Activated naive CD4-positive, alpha-beta T cell treated with anti-CD3 and anti-CD28 coated beads, Interleukin-2, amount 50 U/mL, for 72 hours (primary cell): ENCODE results near the gene NT5C1B. TPM values are rescaled to one million over a fixed set of nuclear protein-coding genes. Genes with fewer than 3 reads are reported as not detected.
"Not testable (repeated sequence)": the region's sequence is repeated elsewhere in the genome, so short reads cannot be mapped to it uniquely, and the experiment has no call there.

Experiments used
- ATAC-seq, 2 donors: fragments of 150-1000 bp; cut with Tn5 transposase; 2 replicates each; pipeline ENCODE4 v1.10.0; 2021; ENCODE audit warnings: mild to moderate bottlenecking in 2 of 2, moderate library complexity in 2 of 2
- DNase-seq, 2 donors: peaks; one replicate each; pipeline ENCODE4 v3.0.0; 2021 to 2022; ENCODE audit warnings: low spot score in 2 of 2
- H3K27ac Mint-ChIP-seq, 2 donors: one replicate each; pipeline ENCODE4 v1.8.0; 2022; ENCODE audit warnings: mild to moderate bottlenecking in 2 of 2, mixed read lengths in 2 of 2
- H3K36me3 Mint-ChIP-seq, 2 donors: one replicate each; pipeline ENCODE4 v1.8.0; 2022; ENCODE audit warnings: mixed read lengths in 2 of 2
- H3K9me3 Mint-ChIP-seq, 2 donors: one replicate each; pipeline ENCODE4 v1.8.0; 2022; ENCODE audit warnings: mixed read lengths in 2 of 2
- total RNA-seq, 2 donors: library from RNA; stranded (reverse); gene quantifications; one replicate each; pipeline ENCODE4 v1.2.3, GENCODE V29; 2022

The NT5C1B gene
- total RNA-seq, result not detected

- DNase-seq (no peak), ATAC-seq (no peak)
- peaks cover 16 to 27% of the 10 kb centered on the region in 2 donors for H3K36me3 Mint-ChIP-seq
- H3K9me3 Mint-ChIP-seq, result peaks cover 5 to 7% of the 10 kb centered on the region in 2 donors
- no peak within 1 kb of the TSS for H3K27ac Mint-ChIP-seq
Measured at GRCh38 chr2:18589354-18589753, at the start of gene NT5C1B. TSS of gene NT5C1B (minus strand) at chr2:18589569. CDS start at chr2:18589468, 101 bp downstream.

DNA sequence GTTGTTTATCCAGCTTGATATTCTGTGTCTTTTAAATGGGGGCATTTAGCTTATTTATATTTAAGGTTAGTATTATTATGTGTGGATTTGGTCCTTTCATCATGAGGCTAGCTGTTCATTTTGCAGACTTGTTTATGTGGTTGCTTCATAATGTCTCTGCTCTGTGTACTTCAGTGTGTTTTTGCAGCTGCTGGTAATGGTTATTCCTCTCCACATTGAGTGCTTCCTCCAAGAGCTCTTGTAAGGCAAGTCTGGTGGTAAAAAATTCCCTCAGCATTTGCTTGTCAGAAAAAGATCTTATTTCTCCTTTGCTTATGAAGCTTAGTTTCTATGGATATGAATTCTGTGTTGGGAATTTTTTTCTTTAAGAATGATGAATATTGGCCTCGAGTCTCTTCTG lies 47.8 kb upstream of the NT5C1B start:
- DNase-seq (no peak), ATAC-seq (no peak)
- Mint-ChIP-seq H3K27ac (no peak overlapping the region), H3K36me3 (peaks cover 22 to 47% of the 10 kb centered on the region in 2 donors), H3K9me3 (peaks cover 20 to 24% of the 10 kb centered on the region in 2 donors)

DNA sequence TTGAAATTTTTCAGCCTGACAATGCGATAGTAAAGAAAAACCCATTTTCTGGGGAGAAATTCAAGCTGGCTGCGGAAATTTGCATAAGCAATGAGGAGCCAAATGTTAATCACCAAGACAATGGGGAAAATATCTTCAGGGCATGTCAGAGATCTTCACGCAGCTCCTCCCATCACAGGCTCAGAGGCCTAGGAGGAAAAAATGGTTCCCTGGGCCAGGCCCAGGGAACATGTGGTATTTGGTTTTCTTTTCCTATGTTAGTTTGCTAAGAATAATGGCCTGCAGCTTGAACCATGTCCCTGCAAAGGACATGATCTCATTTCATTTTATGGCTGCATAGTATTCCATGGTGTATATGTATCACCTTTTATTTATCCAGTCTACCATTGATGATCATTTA lies 43.3 kb upstream of the NT5C1B start:
- Mint-ChIP-seq H3K9me3 (peaks cover 38 to 39% of the 10 kb centered on the region in 2 donors), H3K36me3 (peaks cover 35 to 57% of the 10 kb centered on the region in 2 donors)
- ATAC-seq, H3K27ac Mint-ChIP-seq, DNase-seq: not testable (repeated sequence)

DNA sequence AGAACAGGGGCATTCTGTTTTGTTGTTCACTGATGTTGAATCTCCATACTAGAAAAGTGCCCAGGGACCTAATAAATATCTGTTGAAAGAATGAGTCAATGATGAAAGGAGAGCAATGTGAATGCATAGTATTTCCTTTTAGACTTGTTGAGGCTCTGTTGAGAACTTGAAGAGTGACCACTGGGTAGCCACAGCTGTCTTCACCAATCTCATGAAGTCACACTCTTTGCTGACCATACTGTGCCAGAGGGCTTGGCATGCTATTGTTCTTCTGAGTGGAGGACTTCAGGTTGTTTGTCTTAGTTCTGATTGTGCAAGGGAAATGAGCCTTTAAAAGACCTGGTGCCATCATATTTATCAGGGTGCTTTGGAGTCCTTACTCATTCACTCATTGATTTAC lies 41.6 kb upstream of the NT5C1B start:
- Mint-ChIP-seq H3K36me3 (peaks cover 22 to 41% of the 10 kb centered on the region in 2 donors), H3K27ac (no peak overlapping the region), H3K9me3 (peaks cover 27 to 28% of the 10 kb centered on the region in 2 donors)
- DNase-seq (no peak), ATAC-seq (no peak)

- H3K36me3 Mint-ChIP-seq, result peaks cover 21 to 39% of the 10 kb centered on the region in 2 donors
- DNase-seq, result no peak
- no peak overlapping the region for H3K27ac Mint-ChIP-seq
- no peak for ATAC-seq
- peaks cover 26 to 27% of the 10 kb centered on the region in 2 donors for H3K9me3 Mint-ChIP-seq
Measured at GRCh38 chr2:18630541-18630940, 41.2 kb upstream of the NT5C1B start.

DNA sequence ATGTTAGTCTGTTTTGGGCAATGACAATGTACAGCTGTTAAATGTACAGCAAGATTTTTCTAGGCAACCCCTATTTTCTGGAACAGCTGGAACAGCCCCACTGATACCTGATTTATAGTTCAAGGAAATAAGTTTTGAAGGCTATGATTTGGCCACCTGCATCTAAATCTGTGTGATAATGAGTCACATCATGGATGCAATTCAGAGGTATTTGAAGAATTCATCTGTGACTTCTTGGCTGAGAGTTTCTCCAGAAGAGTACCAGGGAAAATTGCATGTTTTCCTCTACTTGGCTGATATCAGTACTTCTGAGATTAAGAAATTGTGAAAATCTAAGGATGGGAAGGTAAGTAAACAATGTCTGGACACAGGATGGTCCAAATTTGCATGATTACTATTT lies 40.7 kb upstream of the NT5C1B start:
- Mint-ChIP-seq H3K36me3 (peaks cover 21 to 36% of the 10 kb centered on the region in 2 donors), H3K27ac (no peak overlapping the region), H3K9me3 (peaks cover 23% of the 10 kb centered on the region in 2 donors)
- ATAC-seq (no peak), DNase-seq (no peak)

DNA sequence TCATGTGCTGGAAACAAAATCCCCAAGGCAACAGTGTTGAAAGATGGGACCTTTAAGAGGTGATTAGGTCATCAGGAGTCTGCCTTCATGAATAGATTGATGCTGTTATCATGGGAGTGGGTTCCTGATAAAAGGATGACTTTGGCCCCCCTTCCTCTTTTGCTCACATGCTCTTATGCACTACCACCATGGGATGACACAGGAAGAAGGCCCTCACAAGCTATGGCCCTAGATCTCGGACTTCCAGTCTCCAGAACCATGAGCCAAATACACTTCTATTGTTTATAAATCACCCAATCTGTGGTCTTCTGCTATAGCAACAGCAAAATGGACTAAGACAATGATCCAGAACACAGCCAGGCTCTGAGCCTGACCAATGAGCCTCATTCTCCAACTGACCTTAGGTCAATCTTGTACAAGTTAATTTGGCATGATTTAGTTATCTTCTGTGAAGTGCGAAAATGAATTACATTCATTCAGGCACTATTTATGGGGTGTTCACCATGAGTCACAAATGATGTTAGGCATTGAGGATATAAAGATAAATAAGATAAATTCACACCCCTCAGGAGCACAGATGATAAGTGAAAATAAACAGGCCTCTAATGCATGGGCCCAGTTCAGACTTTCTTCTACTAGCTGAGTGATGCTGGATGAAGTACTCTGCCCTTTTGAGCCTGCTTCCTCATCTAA lies 37.7 kb upstream of the NT5C1B start:
- no peak for ATAC-seq
- peaks cover 14 to 18% of the 10 kb centered on the region in 2 donors for H3K9me3 Mint-ChIP-seq
- no peak overlapping the region for H3K27ac Mint-ChIP-seq
- no peak for DNase-seq
- H3K36me3 Mint-ChIP-seq, result peaks cover 13 to 18% of the 10 kb centered on the region in 2 donors

DNA sequence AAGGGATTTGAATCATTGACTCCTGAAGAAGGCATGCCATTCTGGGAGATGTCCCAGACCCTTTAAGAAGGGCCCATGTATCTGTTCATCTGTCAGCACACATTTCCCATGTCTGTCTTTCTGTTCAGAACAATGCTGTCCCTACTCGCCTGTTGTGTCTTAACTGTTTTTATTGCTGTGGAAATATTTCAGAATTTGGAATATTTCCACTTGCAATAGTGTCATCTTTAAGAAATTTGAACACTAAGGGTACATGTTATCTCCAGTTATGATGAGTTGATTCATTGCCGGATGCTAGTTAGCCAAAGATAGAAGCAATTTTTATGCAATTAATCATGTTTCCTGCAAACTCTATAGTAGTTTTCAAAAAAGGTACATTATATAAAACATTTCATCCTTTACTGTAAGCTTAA lies 36.9 kb upstream of the NT5C1B start:
- ATAC-seq (no peak), DNase-seq (no peak)
- Mint-ChIP-seq H3K9me3 (peaks cover 8 to 12% of the 10 kb centered on the region in 2 donors), H3K36me3 (peaks cover 8 to 10% of the 10 kb centered on the region in 2 donors), H3K27ac (no peak overlapping the region)

GRCh38 chr2:18625563-18625962 lies 36.2 kb upstream of the NT5C1B start:
- ATAC-seq (no peak), DNase-seq (no peak)
- Mint-ChIP-seq H3K36me3 (peaks cover 1 to 3% of the 10 kb centered on the region in 2 donors), H3K27ac (no peak overlapping the region), H3K9me3 (peaks cover 1 to 5% of the 10 kb centered on the region in 2 donors)

DNA sequence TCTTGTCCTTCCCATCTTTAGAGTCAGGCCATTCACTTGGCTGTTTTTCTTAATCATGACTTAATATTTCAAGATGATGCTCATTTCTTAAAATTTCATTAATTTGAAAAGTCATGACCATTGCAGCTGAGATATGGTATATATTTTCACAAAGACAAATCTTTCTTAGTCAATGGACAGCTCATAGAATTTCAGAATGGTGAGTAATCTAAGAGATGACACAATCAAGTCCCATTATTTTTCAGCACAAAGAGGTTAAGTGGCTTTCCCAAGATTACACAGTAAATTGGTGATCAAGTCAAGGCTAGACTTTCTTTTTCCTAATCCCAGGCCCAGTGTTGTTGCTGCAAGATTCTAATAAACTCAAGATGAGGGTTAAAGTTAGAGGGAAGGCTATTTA lies 34.4 kb upstream of the NT5C1B start:
- Mint-ChIP-seq H3K9me3 (peaks cover 0 to 4% of the 10 kb centered on the region in 2 donors), H3K27ac (no peak overlapping the region), H3K36me3 (peaks cover 0 to 6% of the 10 kb centered on the region in 2 donors)
- DNase-seq, result no peak
- ATAC-seq, result no peak

GRCh38 chr2:18620867-18621632 lies 31.7 kb upstream of the NT5C1B start:
- ATAC-seq (no peak), DNase-seq (no peak)
- H3K9me3 Mint-ChIP-seq, result peaks cover 0 to 4% of the 10 kb centered on the region in 2 donors
- peaks cover 0 to 11% of the 10 kb centered on the region in 2 donors for H3K36me3 Mint-ChIP-seq
- H3K27ac Mint-ChIP-seq, result no peak overlapping the region

DNA sequence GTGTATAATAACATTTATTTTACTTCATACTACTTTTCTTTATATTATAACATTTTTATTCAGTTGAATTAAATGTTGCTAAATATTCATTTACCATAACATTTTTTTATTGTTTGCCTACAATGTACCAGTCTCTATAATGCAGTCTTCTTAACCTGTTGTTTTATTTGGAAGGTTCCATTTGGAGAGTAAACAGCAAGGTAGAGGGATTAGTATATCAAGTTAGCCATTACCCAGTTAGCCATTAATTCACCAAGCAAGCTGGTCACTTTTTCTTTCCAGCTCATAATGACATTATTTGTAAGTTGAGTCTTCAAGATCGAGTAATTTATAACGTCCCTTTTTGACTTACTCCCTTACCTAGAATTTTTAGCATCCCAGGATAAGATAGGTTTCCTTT lies 29.7 kb upstream of the NT5C1B start:
- DNase-seq (no peak), ATAC-seq (no peak)
- no peak overlapping the region for H3K27ac Mint-ChIP-seq
- peaks cover 0 to 4% of the 10 kb centered on the region in 2 donors for H3K9me3 Mint-ChIP-seq
- peaks cover 5 to 11% of the 10 kb centered on the region in 2 donors for H3K36me3 Mint-ChIP-seq

DNA sequence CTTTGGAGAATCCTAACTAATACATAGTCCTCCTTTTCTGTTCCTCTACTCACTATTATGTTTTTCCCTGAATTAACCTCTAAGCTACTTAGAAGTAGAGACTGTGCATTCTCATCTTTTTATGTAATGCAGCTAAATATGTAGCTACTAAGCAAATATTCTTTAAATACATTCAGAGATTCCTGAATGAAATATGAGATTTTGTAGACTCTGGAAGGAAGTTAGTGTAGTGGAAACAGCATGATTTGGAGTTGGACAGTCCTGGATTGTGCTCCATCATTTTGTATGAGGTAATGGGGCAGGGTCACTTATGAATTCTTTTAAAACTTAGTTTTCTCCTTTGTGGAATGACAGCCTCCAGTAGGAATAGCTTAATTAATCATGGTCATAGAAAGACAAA lies 24.7 kb upstream of the NT5C1B start:
- Mint-ChIP-seq H3K27ac (no peak overlapping the region), H3K36me3 (peaks cover 5 to 6% of the 10 kb centered on the region in 2 donors), H3K9me3 (no peaks in the 10 kb centered on the region)
- DNase-seq (no peak), ATAC-seq (no peak)

- no peak overlapping the region for H3K27ac Mint-ChIP-seq
- H3K9me3 Mint-ChIP-seq, result peaks cover 0 to 2% of the 10 kb centered on the region in 2 donors
- ATAC-seq (no peak), DNase-seq (no peak)
- peaks cover 0 to 5% of the 10 kb centered on the region in 2 donors for H3K36me3 Mint-ChIP-seq
Measured at GRCh38 chr2:18612133-18612532, 22.8 kb upstream of the NT5C1B start.

GRCh38 chr2:18611604-18612003 lies 22.2 kb upstream of the NT5C1B start:
- no peak overlapping the region for H3K27ac Mint-ChIP-seq
- H3K36me3 Mint-ChIP-seq, result peaks cover 0 to 5% of the 10 kb centered on the region in 2 donors
- no peak for ATAC-seq

GRCh38 chr2:18611184-18611583 lies 21.8 kb upstream of the NT5C1B start:
- ATAC-seq (no peak), DNase-seq (no peak)
- no peak overlapping the region for H3K27ac Mint-ChIP-seq

More at GRCh38 chr2:18611604-18612003, 22.2 kb upstream of the NT5C1B start:
- no peak for DNase-seq
- H3K9me3 Mint-ChIP-seq, result peaks cover 0 to 7% of the 10 kb centered on the region in 2 donors

GRCh38 chr2:18610651-18611050 lies 21.3 kb upstream of the NT5C1B start:
- ATAC-seq (no peak), DNase-seq (no peak)
- Mint-ChIP-seq H3K9me3 (peaks cover 0 to 9% of the 10 kb centered on the region in 2 donors), H3K27ac (no peak overlapping the region), H3K36me3 (peaks cover 0 to 4% of the 10 kb centered on the region in 2 donors)

More at GRCh38 chr2:18611184-18611583, 21.8 kb upstream of the NT5C1B start:
- peaks cover 0 to 9% of the 10 kb centered on the region in 2 donors for H3K9me3 Mint-ChIP-seq
- H3K36me3 Mint-ChIP-seq, result peaks cover 0 to 5% of the 10 kb centered on the region in 2 donors
